Measurements from ENCODE around the gene CD59. TPM values are rescaled to one million over a fixed set of nuclear protein-coding genes. Genes with fewer than 3 reads are reported as not detected.

CD59 gene
- total RNA-seq, 3 donors from 2014 or later (not counting 1 experiment from before 2014, with no cell fraction given) = 25.0 to 29.4 (median 26.4) TPM

DNA sequence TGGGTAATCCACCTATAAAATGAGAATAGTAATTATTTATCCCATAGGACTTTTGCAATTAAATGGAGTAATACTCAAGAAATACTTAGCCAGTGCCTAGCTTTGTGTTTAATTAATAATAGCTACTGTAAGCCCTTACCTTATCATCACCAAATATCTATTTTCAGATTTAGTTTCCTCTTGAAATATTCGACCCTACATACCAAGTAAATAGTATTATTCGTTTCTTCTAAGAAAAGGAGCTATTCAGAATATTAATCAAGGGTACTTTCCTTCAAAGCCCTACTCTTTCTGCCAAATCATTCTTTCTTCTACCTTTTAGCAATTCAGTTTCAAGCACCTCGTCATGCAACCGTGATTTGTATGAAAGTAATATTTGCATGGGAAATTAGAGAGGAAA is 31.4 kb upstream of the CD59 start:
- no peaks in the 10 kb centered on the region for H3K27me3 ChIP-seq (ENCODE audit: control insufficient read depth, insufficient read depth, low read length)
- no peak overlapping the region for H3K27ac ChIP-seq (ENCODE audit: low read length)
- Mint-ChIP-seq H3K9me3 (no peaks in the 10 kb centered on the region), H3K4me1 (peaks cover 17% of the 10 kb centered on the region in 2 donors), H3K27ac (no peak overlapping the region), H3K36me3 (peaks cover 15% of the 10 kb centered on the region), H3K4me3 (no peak overlapping the region), H3K27me3 (ENCODE audit: low read depth in 2 of 2) (no peaks in the 10 kb centered on the region)
- no peak overlapping the region for H3K4me3 ChIP-seq (ENCODE audit: low read length)
- no peaks in the 10 kb centered on the region for H3K9me3 ChIP-seq (ENCODE audit: control insufficient read depth, insufficient read depth, low read length)
- TF ChIP-seq, protein P1, sequence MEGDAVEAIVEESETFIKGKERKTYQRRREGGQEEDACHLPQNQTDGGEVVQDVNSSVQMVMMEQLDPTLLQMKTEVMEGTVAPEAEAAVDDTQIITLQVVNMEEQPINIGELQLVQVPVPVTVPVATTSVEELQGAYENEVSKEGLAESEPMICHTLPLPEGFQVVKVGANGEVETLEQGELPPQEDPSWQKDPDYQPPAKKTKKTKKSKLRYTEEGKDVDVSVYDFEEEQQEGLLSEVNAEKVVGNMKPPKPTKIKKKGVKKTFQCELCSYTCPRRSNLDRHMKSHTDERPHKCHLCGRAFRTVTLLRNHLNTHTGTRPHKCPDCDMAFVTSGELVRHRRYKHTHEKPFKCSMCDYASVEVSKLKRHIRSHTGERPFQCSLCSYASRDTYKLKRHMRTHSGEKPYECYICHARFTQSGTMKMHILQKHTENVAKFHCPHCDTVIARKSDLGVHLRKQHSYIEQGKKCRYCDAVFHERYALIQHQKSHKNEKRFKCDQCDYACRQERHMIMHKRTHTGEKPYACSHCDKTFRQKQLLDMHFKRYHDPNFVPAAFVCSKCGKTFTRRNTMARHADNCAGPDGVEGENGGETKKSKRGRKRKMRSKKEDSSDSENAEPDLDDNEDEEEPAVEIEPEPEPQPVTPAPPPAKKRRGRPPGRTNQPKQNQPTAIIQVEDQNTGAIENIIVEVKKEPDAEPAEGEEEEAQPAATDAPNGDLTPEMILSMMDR (IDR thresholded peaks at IDR 0.05) = no peak
- H3K36me3 ChIP-seq (ENCODE audit: control insufficient read depth, insufficient read depth, low read length) = peaks cover 74% of the 10 kb centered on the region
- ATAC-seq (no peak), DNase-seq (no peak)
- WGBS (ENCODE audit: insufficient coverage) = 80% methylated on average over 1 of the region's 4 CpGs
- intact Hi-C loops (cut with micrococcal nuclease) = no loop called here
- H3K4me1 ChIP-seq (ENCODE audit: control insufficient read depth, insufficient read depth, low read length) = peaks cover 5% of the 10 kb centered on the region

DNA sequence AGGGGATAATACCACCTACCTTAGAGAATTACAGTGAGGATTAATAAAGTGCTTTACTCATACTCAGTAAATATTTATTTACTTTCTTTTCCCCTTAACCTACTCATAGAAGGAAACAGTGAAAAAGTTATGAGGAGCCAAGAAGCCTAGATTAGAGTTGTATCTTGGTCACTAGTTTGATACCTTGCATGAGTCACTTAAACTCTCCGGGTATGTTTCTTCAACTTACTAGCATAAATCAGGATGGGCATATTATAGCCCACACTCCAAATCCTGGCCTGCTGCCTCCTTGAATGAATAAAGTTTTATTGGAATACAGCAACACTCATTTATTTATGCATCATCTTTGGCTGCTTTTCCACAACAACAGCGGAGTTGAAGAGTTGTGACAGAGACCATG is 29.9 kb upstream of the CD59 start:
- Mint-ChIP-seq H3K36me3 (peaks cover 21% of the 10 kb centered on the region), H3K9me3 (no peaks in the 10 kb centered on the region), H3K27me3 (ENCODE audit: low read depth in 2 of 2) (no peaks in the 10 kb centered on the region), H3K4me3 (no peak overlapping the region), H3K27ac (no peak overlapping the region), H3K4me1 (peaks cover 6 to 11% of the 10 kb centered on the region in 2 donors)
- intact Hi-C loops (cut with micrococcal nuclease) = no loop called here
- H3K4me3 ChIP-seq (ENCODE audit: low read length) = no peak overlapping the region
- no peaks in the 10 kb centered on the region for H3K4me1 ChIP-seq (ENCODE audit: control insufficient read depth, insufficient read depth, low read length)
- no peak for DNase-seq
- peaks cover 82% of the 10 kb centered on the region for H3K36me3 ChIP-seq (ENCODE audit: control insufficient read depth, insufficient read depth, low read length)
- ATAC-seq = no peak
- no peak overlapping the region for H3K27ac ChIP-seq (ENCODE audit: low read length)
- TF ChIP-seq, protein P1 (IDR thresholded peaks at IDR 0.05) = no peak
- no peaks in the 10 kb centered on the region for H3K9me3 ChIP-seq (ENCODE audit: control insufficient read depth, insufficient read depth, low read length)
- WGBS (ENCODE audit: insufficient coverage) = 100% methylated on average over 2 of the region's 2 CpGs
- no peaks in the 10 kb centered on the region for H3K27me3 ChIP-seq (ENCODE audit: control insufficient read depth, insufficient read depth, low read length)

DNA sequence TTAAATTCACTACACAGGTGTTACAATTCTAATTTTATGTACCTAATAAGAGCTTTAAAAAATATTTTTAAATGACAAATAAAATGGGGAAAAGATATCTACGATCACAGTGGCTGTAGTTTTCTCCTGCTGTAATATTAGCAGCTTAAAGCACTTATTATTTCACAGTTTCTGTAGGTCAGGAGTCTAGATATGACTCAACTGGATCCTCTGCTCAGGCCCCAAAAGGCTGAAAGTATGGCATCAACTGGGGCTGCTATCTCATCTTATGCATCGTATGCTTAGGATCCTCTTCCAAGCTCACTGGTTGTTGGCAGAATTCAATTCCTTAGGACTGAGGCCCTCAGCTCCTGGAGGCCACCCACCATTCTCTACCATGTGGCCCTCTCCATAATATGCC is 25.2 kb upstream of the CD59 start:
- H3K4me1 ChIP-seq (ENCODE audit: control insufficient read depth, insufficient read depth, low read length) = no peaks in the 10 kb centered on the region
- H3K27me3 Mint-ChIP-seq (ENCODE audit: low read depth in 2 of 2) = no peaks in the 10 kb centered on the region
- no peak overlapping the region for H3K4me3 ChIP-seq (ENCODE audit: low read length)
- WGBS (ENCODE audit: insufficient coverage) = 82% methylated on average over 1 of the region's 2 CpGs
- peaks cover 79% of the 10 kb centered on the region for H3K36me3 ChIP-seq (ENCODE audit: control insufficient read depth, insufficient read depth, low read length)
- H3K36me3 Mint-ChIP-seq = peaks cover 37% of the 10 kb centered on the region
- H3K27ac Mint-ChIP-seq = no peak overlapping the region
- intact Hi-C loops (cut with micrococcal nuclease) = no loop called here
- no peaks in the 10 kb centered on the region for H3K9me3 ChIP-seq (ENCODE audit: control insufficient read depth, insufficient read depth, low read length)
- no peak for DNase-seq
- peaks cover 4 to 24% of the 10 kb centered on the region in 2 donors for H3K4me1 Mint-ChIP-seq
- no peak overlapping the region for H3K4me3 Mint-ChIP-seq
- ATAC-seq = no peak
- H3K27me3 ChIP-seq (ENCODE audit: control insufficient read depth, insufficient read depth, low read length) = no peaks in the 10 kb centered on the region
- TF ChIP-seq, protein P1 (IDR thresholded peaks at IDR 0.05) = no peak
- H3K9me3 Mint-ChIP-seq = no peaks in the 10 kb centered on the region
- no peak overlapping the region for H3K27ac ChIP-seq (ENCODE audit: low read length)

DNA sequence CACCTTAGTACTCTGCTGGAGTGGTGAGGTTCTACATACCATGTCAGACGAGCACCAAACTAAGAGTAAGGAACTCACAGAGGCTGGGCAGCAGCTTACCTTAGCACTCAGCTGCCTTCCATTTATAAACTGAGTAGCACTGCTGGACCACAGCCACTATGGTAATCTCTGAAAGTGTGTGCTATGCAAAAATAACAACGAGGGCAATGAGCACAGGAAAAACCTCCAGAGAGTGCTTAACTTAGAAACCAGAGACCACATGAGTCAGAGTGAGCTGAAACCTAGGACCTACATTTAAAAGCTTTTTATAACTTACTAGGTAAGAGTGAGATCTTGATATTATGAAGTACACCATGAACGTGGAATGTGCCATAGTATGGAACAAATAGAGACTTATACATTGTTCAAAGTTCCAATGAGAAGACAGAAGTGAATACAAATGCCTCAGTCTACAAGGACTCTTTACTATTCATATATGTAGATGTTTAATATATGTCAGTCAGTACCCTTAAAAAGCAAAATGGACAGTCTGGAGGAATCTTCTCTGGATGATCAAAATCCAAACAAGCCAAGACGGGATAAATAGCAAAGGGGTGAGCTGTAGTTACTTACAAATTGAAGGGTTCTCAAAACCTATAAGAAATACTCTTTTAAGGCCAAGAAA is 17.2 kb upstream of the CD59 start:
- no peak overlapping the region for H3K4me3 ChIP-seq (ENCODE audit: low read length)
- H3K27me3 ChIP-seq (ENCODE audit: control insufficient read depth, insufficient read depth, low read length) = no peaks in the 10 kb centered on the region
- no peaks in the 10 kb centered on the region for H3K27me3 Mint-ChIP-seq (ENCODE audit: low read depth in 2 of 2)
- no peak overlapping the region for H3K27ac Mint-ChIP-seq
- H3K4me1 ChIP-seq (ENCODE audit: control insufficient read depth, insufficient read depth, low read length) = no peaks in the 10 kb centered on the region
- intact Hi-C loops (cut with micrococcal nuclease) = no loop called here
- H3K9me3 Mint-ChIP-seq = no peaks in the 10 kb centered on the region
- ATAC-seq = no peak
- DNase-seq = no peak
- H3K36me3 Mint-ChIP-seq = peaks cover 2% of the 10 kb centered on the region
- no peak overlapping the region for H3K27ac ChIP-seq (ENCODE audit: low read length)
- TF ChIP-seq, protein P1 (IDR thresholded peaks at IDR 0.05) = no peak
- H3K4me1 Mint-ChIP-seq = no peaks in the 10 kb centered on the region
- 49% methylated on average over 3 of the region's 4 CpGs for WGBS (ENCODE audit: insufficient coverage)
- H3K4me3 Mint-ChIP-seq = no peak overlapping the region
- no peaks in the 10 kb centered on the region for H3K9me3 ChIP-seq (ENCODE audit: control insufficient read depth, insufficient read depth, low read length)
- H3K36me3 ChIP-seq (ENCODE audit: control insufficient read depth, insufficient read depth, low read length) = peaks cover 90% of the 10 kb centered on the region
